Activated CD4-positive, CD25-positive, alpha-beta regulatory T cell (primary cell): Measurements from ENCODE around the gene F12.
A peak's percentile ranks its signal among the peaks of the same experiment; 100 is the strongest.

ENCODE experiments used
- DNase-seq, 4 experiments: peaks; one replicate each; lab custom pipeline; 2025; lab: John Stamatoyannopoulos, UW

Gene F12

GRCh38 chr5:177409043-177409801, at the start of gene F12:
TSS of gene F12 (minus strand) at chr5:177409564. CDS start at chr5:177409527, 37 bp downstream.
- DNase-seq: no peak

- no peak for DNase-seq
These were observed 49.6 kb upstream of the F12 start for GRCh38 chr5:177458912-177459350.

GRCh38 chr5:177457852-177458681, 48.7 kb upstream of the F12 start:
- DNase-seq: no peak

- no peak for DNase-seq
These were observed 47.9 kb upstream of the F12 start for GRCh38 chr5:177456976-177457851.

- no peak for DNase-seq
These were observed 47.2 kb upstream of the F12 start for GRCh38 chr5:177456591-177456964.

- DNase-seq: peak; percentile 84 to 98 (median 96)
These were observed 46.6 kb upstream of the F12 start for GRCh38 chr5:177455661-177456590.

- DNase-seq: peak; percentile 88 to 92 (median 90)
These were observed 45.8 kb upstream of the F12 start for GRCh38 chr5:177455036-177455660.

- peak; percentile 87 to 94 (median 88) for DNase-seq
These were observed 45.2 kb upstream of the F12 start for GRCh38 chr5:177454397-177455035.

- DNase-seq: no peak
These were observed 44.6 kb upstream of the F12 start for GRCh38 chr5:177453852-177454396.

- no peak for DNase-seq
These were observed 43.6 kb upstream of the F12 start for GRCh38 chr5:177452688-177453638.

GRCh38 chr5:177450667-177451424, 41.5 kb upstream of the F12 start:
- DNase-seq: no peak

- no peak for DNase-seq
These were observed 40.0 kb upstream of the F12 start for GRCh38 chr5:177449140-177450061.

GRCh38 chr5:177448244-177448950, 39.0 kb upstream of the F12 start:
- DNase-seq: no peak

- no peak for DNase-seq
These were observed 38.4 kb upstream of the F12 start for GRCh38 chr5:177447611-177448243.

GRCh38 chr5:177447066-177447610, 37.8 kb upstream of the F12 start:
- peak in 3 of 4 experiments; percentile 33 to 62 (median 50) for DNase-seq
